IMR-90 (cell line): ENCODE results near the gene DISC1. TPM values are rescaled to one million over a fixed set of nuclear protein-coding genes. Genes with fewer than 3 reads are reported as not detected.

Experiments used
- ATAC-seq: fragments of 200-7000 bp; cut with Tn5 transposase; 2 replicates; pipeline ENCODE4 v1.9.1; 2020; ENCODE audit warnings: low read depth, mild to moderate bottlenecking, moderate library complexity
- BruUV-seq: library from RNA; stranded (reverse); fragments of 400-500 nt; replicated peaks from 2 replicates; lab custom pipeline; 2021; lab: Mats Ljungman, UMichigan
- CTCF ChIA-PET: fragments of 300-600 bp; formaldehyde crosslinking; extraction: SDS; loops from one replicate; lab custom pipeline; 2021; ENCODE audit warnings: antibody characterized with exemption; lab: Yijun Ruan, JAX
- POLR2A ChIA-PET: fragments of 300-600 bp; sonication (Branson Sonifier 250); formaldehyde crosslinking; loops from one replicate; lab custom pipeline; 2022; ENCODE audit warnings: antibody characterized with exemption; ENCODE audit not compliant: unreplicated experiment; lab: Charles Lee
- DNase-seq: peaks from one replicate; pipeline ENCODE4 v3.0.0; 2013
- H2AFZ ChIP-seq: replicated peaks from 2 replicates; pipeline ENCODE3; 2013; ENCODE audit warnings: low read length, mild to moderate bottlenecking; ENCODE audit not compliant: poor library complexity
- H2AK5ac ChIP-seq: 2 replicates; pipeline ENCODE4 v1.6.1; 2013; ENCODE audit warnings: low read depth, low read length, inconsistent platforms
- H2AK9ac ChIP-seq: replicated peaks from 2 replicates; pipeline ENCODE3; 2013; ENCODE audit warnings: mild to moderate bottlenecking, low read depth, low read length, moderate library complexity; ENCODE audit not compliant: poor library complexity
- H2BK120ac ChIP-seq: 2 replicates; pipeline ENCODE4 v1.6.1; 2013; ENCODE audit warnings: low read depth, low read length, inconsistent platforms
- H2BK15ac ChIP-seq: 3 replicates; pipeline ENCODE4 v1.6.1; 2013; ENCODE audit warnings: low read depth, low read length, inconsistent platforms
- H2BK20ac ChIP-seq: 2 replicates; pipeline ENCODE4 v1.6.1; 2013; ENCODE audit warnings: low read depth, mild to moderate bottlenecking, inconsistent platforms, low read length, moderate library complexity
- H2BK5ac ChIP-seq: 2 replicates; pipeline ENCODE4 v1.6.1; 2013; ENCODE audit warnings: mild to moderate bottlenecking, low read depth, low read length, inconsistent platforms; ENCODE audit not compliant: poor library complexity, severe bottlenecking
- H3K14ac ChIP-seq: replicated peaks from 2 replicates; pipeline ENCODE4 v1.6.1; 2013; ENCODE audit warnings: low read depth, low read length, inconsistent platforms
- H3K18ac ChIP-seq: 2 replicates; pipeline ENCODE4 v1.6.1; 2013; ENCODE audit warnings: low read depth, low read length, control low read depth
- H3K23ac ChIP-seq: 2 replicates; pipeline ENCODE4 v1.6.1; 2013; ENCODE audit warnings: low read depth, low read length, inconsistent platforms
- H3K27ac ChIP-seq: 2 replicates; pipeline ENCODE4 v1.5.1; 2013; ENCODE audit warnings: mild to moderate bottlenecking, control low read depth, low read length; ENCODE audit not compliant: insufficient read depth
- H3K27me3 ChIP-seq: 2 replicates; pipeline ENCODE4 v1.6.1; 2013; ENCODE audit warnings: low read length; ENCODE audit not compliant: control insufficient read depth, insufficient read depth
- H3K36me3 ChIP-seq: 2 replicates; pipeline ENCODE4 v1.6.1; 2013; ENCODE audit warnings: low read length, mixed read lengths; ENCODE audit not compliant: control insufficient read depth, insufficient read depth
- H3K4ac ChIP-seq: 2 replicates; pipeline ENCODE4 v1.6.1; 2013; ENCODE audit warnings: low read depth, low read length, inconsistent platforms
- H3K4me1 ChIP-seq: 2 replicates; pipeline ENCODE4 v1.6.1; 2013; ENCODE audit warnings: low read length, mixed read lengths; ENCODE audit not compliant: control insufficient read depth, insufficient read depth
- H3K4me2 ChIP-seq: 2 replicates; pipeline ENCODE4 v1.6.1; 2013; ENCODE audit warnings: low read depth, mild to moderate bottlenecking, control low read depth, low read length, moderate library complexity
- H3K4me3 ChIP-seq: 2 replicates; pipeline ENCODE4 v1.5.1; 2013; ENCODE audit warnings: low read depth, mild to moderate bottlenecking, control low read depth, low read length, moderate library complexity; ENCODE audit not compliant: insufficient read depth
- H3K56ac ChIP-seq: 2 replicates; pipeline ENCODE4 v1.6.1; 2013; ENCODE audit warnings: low read length, inconsistent platforms; ENCODE audit not compliant: insufficient read depth; ENCODE audit errors: extremely low read depth
- H3K79me1 ChIP-seq, 2 experiments: 2 replicates each; pipeline ENCODE4 v1.6.1; 2013; ENCODE audit warnings: low read length in 2 of 2, inconsistent platforms in 1 of 2, low read depth in 1 of 2
- H3K9ac ChIP-seq: 2 replicates; pipeline ENCODE4 v1.6.1; 2013; ENCODE audit warnings: low read depth, low read length, control low read depth
- H3K9me1 ChIP-seq: 2 replicates; pipeline ENCODE4 v1.6.1; 2013; ENCODE audit warnings: low read length, inconsistent platforms; ENCODE audit not compliant: insufficient read depth
- H3K9me3 ChIP-seq: 2 replicates; pipeline ENCODE4 v1.6.1; 2013; ENCODE audit warnings: low read length; ENCODE audit not compliant: control insufficient read depth, insufficient read depth
- H4K20me1 ChIP-seq: 2 replicates; pipeline ENCODE4 v1.6.1; 2013; ENCODE audit warnings: low read length, inconsistent platforms; ENCODE audit not compliant: insufficient read depth
- H4K5ac ChIP-seq: 2 replicates; pipeline ENCODE4 v1.6.1; 2013; ENCODE audit warnings: mild to moderate bottlenecking, low read depth, low read length, control low read depth
- H4K8ac ChIP-seq, 2 experiments: 2 replicates each; pipeline ENCODE4 v1.6.1; 2013; ENCODE audit warnings: low read depth in 2 of 2, low read length in 2 of 2, control low read depth in 1 of 2, inconsistent platforms in 1 of 2
- H4K91ac ChIP-seq: 2 replicates; pipeline ENCODE4 v1.6.1; 2013; ENCODE audit warnings: low read depth, low read length, inconsistent platforms; ENCODE audit not compliant: insufficient read depth
- BHLHE40 ChIP-seq: fragments of 150-350 bp; IDR thresholded peaks from 2 replicates; pipeline ENCODE4 v1.6.1; 2016; ENCODE audit warnings: mild to moderate bottlenecking, low read depth, low read length
- CEBPB ChIP-seq: IDR thresholded peaks from 2 replicates; pipeline ENCODE4 v1.6.1; 2012; ENCODE audit warnings: low read depth, low read length, improper control_type of control experiment
- CHD1 ChIP-seq: IDR thresholded peaks from 2 replicates; pipeline ENCODE4 v1.6.1; 2012; ENCODE audit warnings: low read depth, low read length, improper control_type of control experiment
- MAFK ChIP-seq: IDR thresholded peaks from 2 replicates; pipeline ENCODE4 v1.6.1; 2012; ENCODE audit warnings: low read depth, low read length, improper control_type of control experiment
- MAZ ChIP-seq: IDR thresholded peaks from 2 replicates; pipeline ENCODE4 v1.6.1; 2012; ENCODE audit warnings: low read depth, mild to moderate bottlenecking, low read length, improper control_type of control experiment, moderate library complexity, borderline replicate concordance
- MXI1 ChIP-seq: IDR thresholded peaks from 2 replicates; pipeline ENCODE4 v1.6.1; 2012; ENCODE audit warnings: low read depth, mild to moderate bottlenecking, low read length, moderate library complexity, borderline replicate concordance
- NFE2L2 ChIP-seq: fragments of 150-350 bp; IDR thresholded peaks from 2 replicates; pipeline ENCODE4 v1.6.1; 2016; ENCODE audit warnings: low read depth, mild to moderate bottlenecking, low read length
- POLR2A ChIP-seq: IDR thresholded peaks from 2 replicates; pipeline ENCODE4 v1.6.1; 2012; ENCODE audit warnings: mild to moderate bottlenecking, low read depth, low read length
- RAD21 ChIP-seq: IDR thresholded peaks from 2 replicates; pipeline ENCODE4 v1.6.1; 2012; ENCODE audit warnings: low read length, improper control_type of control experiment
- RCOR1 ChIP-seq: IDR thresholded peaks from 2 replicates; pipeline ENCODE4 v1.6.1; 2012; ENCODE audit warnings: mild to moderate bottlenecking, low read length, improper control_type of control experiment; ENCODE audit not compliant: insufficient replicate concordance
- RFX5 ChIP-seq: IDR thresholded peaks from 2 replicates; pipeline ENCODE4 v1.8.0; 2012; ENCODE audit warnings: low read depth, mild to moderate bottlenecking, low read length, moderate library complexity
- SMC3 ChIP-seq: fragments of 150-350 bp; IDR thresholded peaks from 2 replicates; pipeline ENCODE4 v1.6.1; 2016; ENCODE audit warnings: low read depth, mild to moderate bottlenecking, antibody characterized with exemption, low read length, moderate library complexity
- USF2 ChIP-seq: fragments of 150-350 bp; IDR thresholded peaks from 2 replicates; pipeline ENCODE4 v1.6.1; 2017; ENCODE audit warnings: mild to moderate bottlenecking, antibody characterized with exemption, low read length, low read depth
- WGBS, 2 experiments: methylation state at CpG; one replicate each; pipeline versions ENCODE4 v1.1.5 to v1.1.7; 2013; ENCODE audit warnings: missing lambda C conversion rate in 2 of 2; ENCODE audit not compliant: insufficient read length in 1 of 2; ENCODE audit errors: extremely low coverage in 2 of 2; 5-methylcytosine and 5-hydroxymethylcytosine counted together
- dilution Hi-C: fragments of 300-500 bp; cut with HindIII; formaldehyde crosslinking; loops from one replicate; pipeline ENCODE4 v1.14.3; 2018; ENCODE audit warnings: low sequenced_read_pairs; ENCODE audit not compliant: unreplicated experiment
- in situ Hi-C: fragments of 300-500 bp; cut with MboI; formaldehyde crosslinking; loops from 3 replicates; pipeline ENCODE4 v1.14.3; 2019; ENCODE audit warnings: low sequenced_read_pairs, inconsistent platforms, mixed read lengths
- intact Hi-C: fragments of 100-400 bp; cut with micrococcal nuclease; formaldehyde crosslinking; loops from 2 replicates; pipeline ENCODE4 v1.10.0; 2022
- polyA plus RNA-seq, 3 experiments: library from polyadenylated mRNA; depleted of rRNA; stranded (reverse); fragments of >200 nt; gene quantifications; 2 replicates each; pipeline ENCODE4 v1.2.3, GENCODE V29; 2012; ENCODE audit warnings: low replicate concordance in 1 of 3
- total RNA-seq: library from RNA; depleted of rRNA; stranded (reverse); fragments of >200 nt; gene quantifications from 2 replicates; pipeline ENCODE4 v1.2.3, GENCODE V29; 2012

The DISC1 gene
- total and polyA plus RNA-seq, 2 of the 4 experiments (the other 2 are of a cell fraction): 2.2 to 7.0 TPM

DNA sequence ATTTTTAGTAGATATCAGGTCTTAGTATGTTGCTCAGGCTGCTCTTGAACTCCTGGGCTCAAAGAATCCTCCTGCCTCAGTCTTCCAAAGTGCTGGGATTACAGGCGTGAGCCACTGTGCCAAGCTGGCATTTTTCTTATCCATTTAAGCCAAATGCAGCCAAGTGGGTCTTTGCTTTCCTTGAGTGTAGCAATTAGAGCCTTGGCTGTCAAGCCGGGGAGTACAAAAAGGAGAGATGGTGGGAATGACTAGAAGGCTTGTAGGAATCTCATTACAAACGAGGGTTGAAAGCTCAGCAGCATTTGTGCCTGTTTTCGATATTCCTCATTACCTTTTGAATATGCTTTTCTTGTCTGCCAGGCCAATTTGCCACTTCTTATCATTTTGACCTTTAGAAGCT lies 140.9 kb downstream of the DISC1 start:
- H2BK5ac ChIP-seq: no peak overlapping the region
- no peak overlapping the region for H2AFZ ChIP-seq
- peaks cover 9% of the 10 kb centered on the region; the same call in 1 of the 2 replicates for H3K36me3 ChIP-seq
- no peak overlapping the region for H3K27ac ChIP-seq
- no peak overlapping the region for H2BK120ac ChIP-seq
- no peak overlapping the region for H4K8ac ChIP-seq
- no peak overlapping the region for H2AK9ac ChIP-seq
- no peaks in the 10 kb centered on the region for H3K9me3 ChIP-seq
- no TSS peak for BruUV-seq
- ChIA-PET CTCF (interaction anchor here (2.2 kb wide), 1 partner anchor 10 kb away, joined by 8 read pairs; no protein-coding TSS in a partner anchor), POLR2A (no interaction called here)
- H3K4me1 ChIP-seq: no peaks in the 10 kb centered on the region
- no peaks in the 10 kb centered on the region for H3K79me1 ChIP-seq
- no peak overlapping the region for H3K4me3 ChIP-seq
- H3K9ac ChIP-seq: no peak overlapping the region
- no peak overlapping the region for H2BK20ac ChIP-seq
- no peak overlapping the region for H2BK15ac ChIP-seq
- WGBS, 2 experiments: no CpG with 5 or more reads among the region's 4 CpGs
- intact Hi-C loops: no loop called here
- ATAC-seq (no peak), DNase-seq (no peak)
- no peaks in the 10 kb centered on the region for H4K20me1 ChIP-seq
- H3K56ac ChIP-seq: no peak overlapping the region
- no peak overlapping the region for H4K5ac ChIP-seq
- in situ Hi-C loops: no loop called here
- H3K27me3 ChIP-seq: no peaks in the 10 kb centered on the region
- H3K14ac ChIP-seq: no peak overlapping the region
- H3K4me2 ChIP-seq: no peak overlapping the region
- H4K91ac ChIP-seq: no peak overlapping the region
- TF ChIP-seq USF2 (no peak), MAZ (no peak), BHLHE40 (no peak), MXI1 (no peak), RFX5 (no peak), NFE2L2 (no peak), MAFK (no peak), SMC3 (no peak), POLR2A (no peak), RCOR1 (no peak), CEBPB (no peak), CHD1 (no peak), RAD21 (no peak)
- no peak overlapping the region for H3K4ac ChIP-seq
- H3K9me1 ChIP-seq: 0 out of 2 replicates have a peak, but pooled peaks cover 3% of the 10 kb centered on the region
- dilution Hi-C loops: no loop called here
- H3K23ac ChIP-seq: no peak overlapping the region
- no peak overlapping the region for H2AK5ac ChIP-seq
- H3K18ac ChIP-seq: no peak overlapping the region
